Measurements from ENCODE around the gene UBE2E2.

UBE2E2 gene

GRCh38 chr3:23198801-23199200 lies 4.3 kb upstream of the UBE2E2 start:
- no peak for DNase-seq

GRCh38 chr3:23199649-23200048 lies 3.5 kb upstream of the UBE2E2 start:
- DNase-seq = no peak

- DNase-seq = no peak
Measured at GRCh38 chr3:23201154-23201838, 1.8 kb upstream of the UBE2E2 start.

- DNase-seq = no peak
Measured at GRCh38 chr3:23202203-23202920, 765 bp upstream of the UBE2E2 start.

GRCh38 chr3:23203708-23204330 lies 692 bp downstream of the UBE2E2 start:
- DNase-seq = peak; percentile 1

- DNase-seq = no peak
Measured at GRCh38 chr3:23206366-23206765, 3.2 kb downstream of the UBE2E2 start.

- no peak for DNase-seq
Measured at GRCh38 chr3:23209103-23209502, 6.0 kb downstream of the UBE2E2 start.

- no peak for DNase-seq
Measured at GRCh38 chr3:23209747-23210487, 6.8 kb downstream of the UBE2E2 start.

- no peak for DNase-seq
Measured at GRCh38 chr3:23213813-23214212, 10.7 kb downstream of the UBE2E2 start.

GRCh38 chr3:23217872-23218554 lies 14.9 kb downstream of the UBE2E2 start:
- DNase-seq = no peak

- no peak for DNase-seq
Measured at GRCh38 chr3:23219117-23219516, 16.0 kb downstream of the UBE2E2 start.

GRCh38 chr3:23219552-23219951 lies 16.4 kb downstream of the UBE2E2 start:
- no peak for DNase-seq

GRCh38 chr3:23221136-23221535 lies 18.0 kb downstream of the UBE2E2 start:
- DNase-seq = no peak

- DNase-seq = no peak
Measured at GRCh38 chr3:23232016-23232415, 28.9 kb downstream of the UBE2E2 start.

GRCh38 chr3:23232854-23233253 lies 29.7 kb downstream of the UBE2E2 start:
- DNase-seq = no peak

- DNase-seq = no peak
Measured at GRCh38 chr3:23235264-23235663, 32.1 kb downstream of the UBE2E2 start.

- DNase-seq = no peak
Measured at GRCh38 chr3:23236890-23237289, 33.8 kb downstream of the UBE2E2 start.

- DNase-seq = no peak
Measured at GRCh38 chr3:23238156-23238555, 35.0 kb downstream of the UBE2E2 start.

- no peak for DNase-seq
Measured at GRCh38 chr3:23238578-23238977, 35.5 kb downstream of the UBE2E2 start.

GRCh38 chr3:23239211-23240068 lies 36.3 kb downstream of the UBE2E2 start:
- DNase-seq = no peak

- no peak for DNase-seq
Measured at GRCh38 chr3:23240171-23240785, 37.2 kb downstream of the UBE2E2 start.
